OCI-LY7 (cell line): ENCODE data around the gene RNF13. TPM values are rescaled to one million over a fixed set of nuclear protein-coding genes. Genes with fewer than 3 reads are reported as not detected.

ENCODE experiments used
- BruUV-seq: library from RNA; stranded (reverse); fragments of 400-500 nt; replicated peaks from 2 replicates; lab custom pipeline; 2021; lab: Mats Ljungman, UMichigan
- CTCF ChIA-PET: fragments of 300-600 bp; sonication (Branson Sonifier 250); formaldehyde crosslinking; loops from one replicate; lab custom pipeline; 2022; ENCODE audit warnings: antibody characterized with exemption; ENCODE audit not compliant: unreplicated experiment; lab: Charles Lee
- POLR2A ChIA-PET: fragments of 300-600 bp; sonication (Branson Sonifier 250); formaldehyde crosslinking; loops from one replicate; lab custom pipeline; 2022; ENCODE audit warnings: antibody characterized with exemption; lab: Charles Lee
- DNase-seq: peaks from one replicate; pipeline ENCODE4 v3.0.0-alpha.2; 2015; ENCODE audit warnings: low spot score
- H2AFZ ChIP-seq: fragments of 200-600 bp; sonication (generic), shearing (Covaris generic); 2 replicates; pipeline ENCODE4 v1.6.1; 2014; ENCODE audit warnings: mild to moderate bottlenecking, antibody characterized with exemption, low read length, moderate library complexity
- H3K27ac ChIP-seq: fragments of 200-600 bp; sonication (generic); 2 replicates; pipeline ENCODE4 v1.5.1; 2014; ENCODE audit warnings: mixed run types, low read depth, mild to moderate bottlenecking, moderate library complexity, low read length, inconsistent platforms; ENCODE audit not compliant: poor library complexity, severe bottlenecking
- H3K36me3 ChIP-seq: fragments of 200-600 bp; sonication (generic); 2 replicates; pipeline ENCODE4 v1.6.1; 2014; ENCODE audit warnings: mild to moderate bottlenecking, antibody characterized with exemption, low read length, moderate library complexity, mixed read lengths; ENCODE audit not compliant: insufficient read depth
- H3K4me1 ChIP-seq: fragments of 200-600 bp; sonication (generic); 2 replicates; pipeline ENCODE4 v1.5.1; 2014; ENCODE audit warnings: mild to moderate bottlenecking, low read length; ENCODE audit not compliant: insufficient read depth, poor library complexity, severe bottlenecking
- H3K4me2 ChIP-seq: fragments of 200-600 bp; sonication (generic); 2 replicates; pipeline ENCODE4 v1.6.1; 2014; ENCODE audit warnings: mild to moderate bottlenecking, low read length
- H3K4me3 ChIP-seq: fragments of 200-600 bp; sonication (generic); 2 replicates; pipeline ENCODE4 v1.5.1; 2014; ENCODE audit warnings: mild to moderate bottlenecking, low read depth, low read length; ENCODE audit not compliant: poor library complexity, severe bottlenecking
- H3K79me2 ChIP-seq: fragments of 200-600 bp; sonication (generic); 2 replicates; pipeline ENCODE4 v1.6.1; 2016; ENCODE audit warnings: low read depth, mild to moderate bottlenecking, low read length, moderate library complexity, mixed read lengths; ENCODE audit not compliant: insufficient read depth
- H3K9me2 ChIP-seq: fragments of 200-600 bp; sonication (generic); 2 replicates; pipeline ENCODE4 v1.6.1; 2016; ENCODE audit warnings: mild to moderate bottlenecking, low read length, mixed read lengths; ENCODE audit not compliant: insufficient read depth
- H3K9me3 ChIP-seq: fragments of 200-600 bp; sonication (generic); 2 replicates; pipeline ENCODE4 v1.6.1; 2014; ENCODE audit warnings: mild to moderate bottlenecking, mixed run types, low read length, mixed read lengths
- H4K20me1 ChIP-seq: fragments of 200-600 bp; sonication (generic); 2 replicates; pipeline ENCODE4 v1.6.1; 2014; ENCODE audit warnings: mild to moderate bottlenecking, antibody characterized with exemption, low read length, moderate library complexity, mixed read lengths; ENCODE audit not compliant: insufficient read depth
- EZH2phosphoT487 ChIP-seq: fragments of 200-600 bp; sonication (generic); IDR thresholded peaks from 2 replicates; pipeline ENCODE4 v1.6.1; 2018; ENCODE audit warnings: low read depth, borderline replicate concordance, mild to moderate bottlenecking, mixed run types, antibody characterized with exemption, low read length, moderate library complexity, mixed read lengths
- intact Hi-C: fragments of 100-400 bp; cut with micrococcal nuclease; formaldehyde crosslinking; loops from one replicate; pipeline ENCODE4 v1.10.0; 2022; ENCODE audit not compliant: unreplicated experiment
- total RNA-seq, 2 experiments: library from RNA; depleted of rRNA in 1 of 2; stranded (reverse); fragments of >200 nt in 1 of 2; shearing (Covaris generic) in 1 of 2; gene quantifications; 2 replicates each; pipeline ENCODE4 v1.2.3, GENCODE V29; 2014 to 2022
- TF ChIP-seq, protein P1 (sequence below): fragments of 200-600 bp; sonication (generic); conservative IDR thresholded peaks from 2 replicates; pipeline ENCODE4 v1.5.1; 2014; ENCODE audit warnings: mild to moderate bottlenecking, antibody characterized with exemption, low read length, moderate library complexity, mixed read lengths

RNF13 gene
- total RNA-seq, 2 experiments from 2014 or later = 26.2 to 37.3 TPM

DNA sequence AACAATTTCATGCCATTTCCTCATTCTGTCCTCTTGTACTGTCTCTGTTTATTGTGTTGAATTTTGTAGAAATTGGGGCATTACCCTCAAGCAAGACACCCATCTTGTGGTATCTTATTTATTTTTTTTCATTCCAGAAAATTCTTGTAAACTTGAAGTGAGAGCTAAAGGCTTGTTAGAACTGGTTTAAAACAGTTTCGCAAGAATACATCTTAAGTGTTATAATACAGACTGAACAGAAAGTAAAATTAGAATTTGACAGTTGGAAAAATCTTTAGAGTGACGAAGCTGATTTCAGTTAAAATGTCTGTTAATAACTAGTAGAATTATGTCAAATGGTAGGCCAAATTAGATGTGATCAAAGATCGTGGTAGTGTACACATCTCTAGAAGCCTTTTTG, 26.9 kb downstream of the RNF13 start:
- Histone ChIP-seq H3K79me2 (peaks cover 35% of the 10 kb centered on the region; the same call in 1 of the 2 replicates), H3K36me3 (peaks cover 11% of the 10 kb centered on the region; the same call in 1 of the 2 replicates), H3K9me2 (no peaks in the 10 kb centered on the region), H3K9me3 (peaks cover 32% of the 10 kb centered on the region), H3K27ac (no peak overlapping the region), H4K20me1 (no peaks in the 10 kb centered on the region), H2AFZ (no peak overlapping the region), H3K4me1 (no peaks in the 10 kb centered on the region), H3K4me3 (no peak overlapping the region), H3K4me2 (no peak overlapping the region)
- TF ChIP-seq, protein P1, sequence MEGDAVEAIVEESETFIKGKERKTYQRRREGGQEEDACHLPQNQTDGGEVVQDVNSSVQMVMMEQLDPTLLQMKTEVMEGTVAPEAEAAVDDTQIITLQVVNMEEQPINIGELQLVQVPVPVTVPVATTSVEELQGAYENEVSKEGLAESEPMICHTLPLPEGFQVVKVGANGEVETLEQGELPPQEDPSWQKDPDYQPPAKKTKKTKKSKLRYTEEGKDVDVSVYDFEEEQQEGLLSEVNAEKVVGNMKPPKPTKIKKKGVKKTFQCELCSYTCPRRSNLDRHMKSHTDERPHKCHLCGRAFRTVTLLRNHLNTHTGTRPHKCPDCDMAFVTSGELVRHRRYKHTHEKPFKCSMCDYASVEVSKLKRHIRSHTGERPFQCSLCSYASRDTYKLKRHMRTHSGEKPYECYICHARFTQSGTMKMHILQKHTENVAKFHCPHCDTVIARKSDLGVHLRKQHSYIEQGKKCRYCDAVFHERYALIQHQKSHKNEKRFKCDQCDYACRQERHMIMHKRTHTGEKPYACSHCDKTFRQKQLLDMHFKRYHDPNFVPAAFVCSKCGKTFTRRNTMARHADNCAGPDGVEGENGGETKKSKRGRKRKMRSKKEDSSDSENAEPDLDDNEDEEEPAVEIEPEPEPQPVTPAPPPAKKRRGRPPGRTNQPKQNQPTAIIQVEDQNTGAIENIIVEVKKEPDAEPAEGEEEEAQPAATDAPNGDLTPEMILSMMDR = no peak
- TF ChIP-seq EZH2phosphoT487 = no peak
- ChIA-PET CTCF (no interaction called here), POLR2A (interaction anchor here (2.3 kb wide), 1 partner anchor 21 kb away, joined by 6 read pairs; no protein-coding TSS in a partner anchor)
- intact Hi-C loops = no loop called here
- no TSS peak for BruUV-seq
- no peak for DNase-seq

DNA sequence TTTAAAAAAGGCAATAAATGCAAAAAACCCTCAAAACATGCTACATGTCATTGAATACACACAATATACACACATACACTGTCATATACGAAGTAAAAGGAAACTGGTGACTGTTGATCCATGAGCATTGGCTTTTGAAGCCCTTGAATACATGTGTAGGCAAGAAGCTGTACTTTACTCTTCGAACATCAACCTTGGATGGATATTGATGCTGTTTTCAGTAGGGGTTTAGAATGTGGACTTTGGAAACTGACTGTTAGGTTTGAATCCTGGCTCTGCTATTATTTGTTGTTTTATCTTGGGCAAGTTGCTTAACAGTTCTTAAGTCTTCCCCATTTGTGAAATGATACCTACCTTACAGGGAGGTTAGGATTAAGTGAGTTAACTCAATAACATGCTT, 30.5 kb downstream of the RNF13 start:
- no peaks in the 10 kb centered on the region for H4K20me1 ChIP-seq

DNA sequence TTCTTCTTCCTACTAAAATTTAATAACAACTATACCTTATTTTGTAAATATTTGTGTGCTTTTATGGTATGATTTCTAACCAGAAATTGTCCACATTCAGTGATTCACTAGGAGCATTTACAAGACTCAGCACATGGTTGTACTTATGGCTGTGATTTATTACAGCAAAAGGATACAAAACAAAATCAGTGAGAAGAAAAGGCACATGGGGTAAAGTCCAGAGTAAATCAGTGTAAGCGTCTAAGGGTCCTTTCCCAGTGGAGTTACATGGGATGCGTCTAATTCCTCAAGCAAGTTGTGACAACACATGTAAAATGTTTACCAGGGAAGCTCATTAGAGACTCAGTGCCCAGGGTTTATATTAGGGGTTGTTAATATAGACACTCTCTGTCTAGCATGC, 31.1 kb downstream of the RNF13 start:
- peaks cover 42% of the 10 kb centered on the region for H3K36me3 ChIP-seq
- no peak overlapping the region for H2AFZ ChIP-seq
- no peaks in the 10 kb centered on the region for H3K4me1 ChIP-seq
- TF ChIP-seq EZH2phosphoT487 = no peak
- TF ChIP-seq, protein P1 = no peak
- peaks cover 15% of the 10 kb centered on the region; the same call in 1 of the 2 replicates for H3K9me3 ChIP-seq
- ChIA-PET POLR2A (no interaction called here), CTCF (no interaction called here)
- peaks cover 22% of the 10 kb centered on the region; the same call in 1 of the 2 replicates for H3K79me2 ChIP-seq
- BruUV-seq = no TSS peak
- no peak overlapping the region for H3K4me2 ChIP-seq
- intact Hi-C loops = no loop called here
- no peak for DNase-seq
- H3K9me2 ChIP-seq = no peaks in the 10 kb centered on the region
- no peak overlapping the region for H3K27ac ChIP-seq
- no peaks in the 10 kb centered on the region for H4K20me1 ChIP-seq
- H3K4me3 ChIP-seq = no peak overlapping the region

More for the DNA sequence above, 30.5 kb downstream of the RNF13 start:
- Histone ChIP-seq H3K27ac (no peak overlapping the region), H2AFZ (no peak overlapping the region), H3K36me3 (peaks cover 36% of the 10 kb centered on the region), H3K4me3 (no peak overlapping the region), H3K4me1 (no peaks in the 10 kb centered on the region), H3K4me2 (no peak overlapping the region), H3K79me2 (peaks cover 22% of the 10 kb centered on the region; the same call in 1 of the 2 replicates), H3K9me2 (no peaks in the 10 kb centered on the region), H3K9me3 (peaks cover 15% of the 10 kb centered on the region; the same call in 1 of the 2 replicates)
- no peak for DNase-seq
- POLR2A ChIA-PET = no interaction called here
- CTCF ChIA-PET = no interaction called here
- intact Hi-C loops = no loop called here
- no peak for TF ChIP-seq EZH2phosphoT487
- TF ChIP-seq, protein P1 = no peak
- BruUV-seq = no TSS peak
